GM20431 (cell line): Measurements from ENCODE around the gene KCNQ5.
"Not testable (repeated sequence)": the region's sequence is repeated elsewhere in the genome, so short reads cannot be mapped to it uniquely, and the experiment has no call there.

Experiments
- in situ Hi-C: fragments of 300-500 bp; cut with MseI, MboI; formaldehyde crosslinking; loops from one replicate; pipeline ENCODE4 v1.15.0; 2020; ENCODE audit warnings: low sequenced_read_pairs; ENCODE audit not compliant: unreplicated experiment

The KCNQ5 gene

GRCh38 chr6:72967329-72967728, 345.5 kb downstream of the KCNQ5 start:
- in situ Hi-C loops = no loop called here

GRCh38 chr6:72968704-72969103, 346.8 kb downstream of the KCNQ5 start:
- in situ Hi-C loops = no loop called here

- in situ Hi-C loops = no loop called here
Observed at GRCh38 chr6:72969666-72970065, 347.8 kb downstream of the KCNQ5 start.

- in situ Hi-C loops = no loop called here
Observed at GRCh38 chr6:72972579-72972978, 350.7 kb downstream of the KCNQ5 start.

DNA sequence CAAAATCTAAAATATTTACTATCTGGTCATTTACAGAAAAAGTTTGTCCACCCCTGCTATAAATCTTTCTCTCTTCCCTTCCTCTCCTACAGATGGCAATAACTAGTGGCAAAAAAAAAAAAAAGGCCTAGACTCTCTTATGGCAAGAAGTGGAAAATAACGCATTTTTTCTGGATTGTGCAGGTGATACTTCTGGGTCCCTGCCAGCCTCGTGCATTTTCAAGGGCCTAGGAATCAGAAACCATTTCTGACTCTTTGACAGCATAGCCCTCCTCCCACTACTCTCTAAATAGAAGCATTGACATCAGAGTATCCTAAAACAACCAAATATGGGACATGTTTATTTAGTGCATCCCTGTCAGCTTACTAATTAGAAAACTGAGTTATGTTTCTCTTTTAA, 352.4 kb downstream of the KCNQ5 start:
- in situ Hi-C loops = no loop called here

DNA sequence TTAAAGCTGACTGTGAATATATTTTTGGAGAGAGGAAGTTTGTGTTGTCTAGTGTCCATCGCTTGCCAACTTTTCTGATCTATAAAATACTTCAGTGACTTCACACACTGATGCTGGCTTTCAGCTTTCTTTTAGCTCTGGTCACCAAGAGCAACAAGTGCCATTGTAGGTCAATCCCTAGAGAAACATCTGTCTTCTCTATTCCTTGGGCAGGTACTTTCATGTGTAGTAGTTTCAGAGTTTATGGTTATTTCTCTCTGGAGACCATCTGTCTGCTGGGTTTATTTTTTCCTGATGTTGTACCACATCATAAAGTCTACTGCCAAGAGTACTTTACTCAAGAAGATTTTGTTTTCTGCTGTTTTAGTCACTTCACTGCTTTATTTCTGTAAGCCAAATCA, 353.5 kb downstream of the KCNQ5 start:
- in situ Hi-C loops = no loop called here

DNA sequence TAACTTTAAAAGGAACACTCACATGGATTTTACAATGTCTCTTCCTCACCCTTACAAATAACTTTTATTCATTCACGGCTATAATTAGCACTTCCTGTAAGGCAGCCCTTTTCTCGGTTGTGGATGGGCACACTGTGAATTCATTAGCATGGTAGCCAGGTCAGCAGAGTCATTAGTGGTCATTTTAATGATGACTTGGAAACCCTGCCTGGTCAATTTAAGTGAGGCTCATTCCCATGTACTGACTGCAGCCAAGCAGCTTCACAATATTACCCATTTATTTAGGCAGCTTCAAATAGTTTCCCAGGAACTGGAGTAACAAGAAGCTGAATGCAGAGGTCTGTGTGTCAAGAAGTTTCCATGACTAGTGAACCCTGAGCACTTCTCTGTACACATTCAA, 354.6 kb downstream of the KCNQ5 start:
- in situ Hi-C loops = no loop called here

GRCh38 chr6:72977114-72977513, 355.2 kb downstream of the KCNQ5 start:
- in situ Hi-C loops = no loop called here

- in situ Hi-C loops = not testable (repeated sequence)
Observed at GRCh38 chr6:72978808-72979207, 356.9 kb downstream of the KCNQ5 start.

DNA sequence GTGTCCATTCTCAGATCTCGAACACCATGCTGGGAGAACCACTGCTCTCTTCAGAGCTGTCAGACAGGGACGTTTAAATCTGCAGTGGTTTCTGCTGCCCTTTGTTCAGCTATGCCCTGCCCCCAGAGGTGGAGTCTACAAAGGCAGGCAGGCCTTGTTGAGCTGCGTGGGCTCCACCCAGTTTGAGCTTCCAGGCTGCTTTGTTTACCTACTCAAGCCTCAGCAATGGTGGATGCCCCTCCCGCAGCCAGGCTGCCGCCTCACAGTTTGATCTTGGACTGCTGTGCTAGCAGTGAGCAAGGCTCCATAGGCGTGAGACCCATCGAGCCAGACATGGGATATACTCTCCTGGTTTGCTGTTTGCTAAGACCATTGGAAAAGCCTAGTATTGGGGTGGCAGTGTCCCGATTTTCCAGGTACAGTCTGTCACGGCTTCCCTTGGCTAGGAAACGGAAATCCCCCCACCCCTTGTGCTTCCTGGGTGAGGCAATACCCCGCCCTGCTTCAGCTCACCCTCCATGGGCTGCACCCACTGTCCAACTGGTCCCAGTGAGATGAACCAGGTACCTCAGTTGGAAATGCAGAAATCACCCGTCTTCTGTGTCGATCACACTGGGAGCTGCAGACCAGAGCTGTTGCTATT, 362.4 kb downstream of the KCNQ5 start:
- in situ Hi-C loops = not testable (repeated sequence)

DNA sequence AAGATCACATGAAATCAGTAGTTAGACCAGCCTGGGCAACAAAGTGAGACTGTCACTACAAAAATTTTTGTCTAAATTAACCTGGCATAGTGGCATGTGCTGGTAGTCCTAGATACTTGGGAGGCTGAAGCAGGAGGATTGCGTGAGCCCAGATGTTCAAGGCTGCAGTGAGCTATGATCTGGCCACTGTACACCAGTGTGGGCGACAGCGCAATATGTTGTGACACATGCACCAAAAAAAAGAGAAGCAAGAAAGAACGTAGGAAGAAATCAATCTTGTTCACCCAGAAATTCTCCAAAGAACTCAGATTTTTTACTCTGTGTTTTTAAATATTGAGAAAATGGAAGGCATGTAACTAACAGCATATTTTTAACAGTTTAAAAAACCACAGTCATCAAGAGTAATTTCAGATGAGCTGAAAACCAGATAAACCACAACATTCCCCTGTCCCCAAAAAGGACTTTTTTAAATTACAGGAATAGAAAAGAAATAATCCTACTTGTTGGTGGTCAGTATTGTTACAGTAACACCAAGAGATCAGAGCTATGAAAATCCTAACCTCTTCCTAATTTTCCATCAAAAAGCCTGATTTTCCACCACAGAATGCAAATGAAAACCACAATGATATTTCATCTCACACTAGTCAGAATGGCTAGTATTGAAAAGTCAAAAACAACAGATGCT, 363.3 kb downstream of the KCNQ5 start:
- in situ Hi-C loops = no loop called here

- in situ Hi-C loops = no loop called here
Observed at GRCh38 chr6:72987301-72987700, 365.4 kb downstream of the KCNQ5 start.

DNA sequence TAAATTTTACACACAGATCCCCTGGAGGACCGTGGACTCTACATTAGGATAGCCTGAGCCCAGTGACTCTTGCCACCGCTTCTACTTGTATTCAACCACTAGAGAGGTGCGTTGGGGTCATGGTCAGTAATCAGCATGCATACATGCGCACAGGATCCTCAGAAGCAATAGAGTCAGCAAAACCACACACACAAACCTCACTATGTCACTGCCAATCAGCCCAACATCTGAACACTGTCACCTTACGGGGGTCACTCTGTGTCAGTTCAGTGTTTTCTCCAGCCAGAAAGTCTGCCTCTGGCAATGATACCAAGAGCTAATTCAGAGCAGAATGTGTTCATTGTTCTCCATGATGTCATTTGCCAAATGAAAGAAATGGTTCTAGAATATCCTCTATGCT, 378.1 kb downstream of the KCNQ5 start:
- in situ Hi-C loops = no loop called here

DNA sequence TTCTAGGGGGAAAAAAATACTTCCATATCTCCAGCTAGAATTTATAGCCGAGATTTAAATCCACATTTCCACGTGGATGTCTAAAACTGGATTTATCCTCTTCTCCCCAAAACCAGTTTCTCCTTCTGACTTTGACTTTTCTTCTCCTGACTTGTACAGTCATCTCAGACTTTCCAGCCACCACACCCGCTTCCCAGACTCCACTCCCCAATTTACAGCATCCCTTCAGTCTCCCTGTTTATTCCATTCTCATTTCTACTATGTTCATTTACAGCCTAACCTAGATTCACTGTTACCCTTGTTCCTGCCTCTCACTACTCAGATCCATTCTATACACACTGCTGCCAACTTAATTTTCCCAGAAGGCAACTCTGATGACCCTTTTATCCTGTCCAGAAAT, 378.6 kb downstream of the KCNQ5 start:
- in situ Hi-C loops = no loop called here

DNA sequence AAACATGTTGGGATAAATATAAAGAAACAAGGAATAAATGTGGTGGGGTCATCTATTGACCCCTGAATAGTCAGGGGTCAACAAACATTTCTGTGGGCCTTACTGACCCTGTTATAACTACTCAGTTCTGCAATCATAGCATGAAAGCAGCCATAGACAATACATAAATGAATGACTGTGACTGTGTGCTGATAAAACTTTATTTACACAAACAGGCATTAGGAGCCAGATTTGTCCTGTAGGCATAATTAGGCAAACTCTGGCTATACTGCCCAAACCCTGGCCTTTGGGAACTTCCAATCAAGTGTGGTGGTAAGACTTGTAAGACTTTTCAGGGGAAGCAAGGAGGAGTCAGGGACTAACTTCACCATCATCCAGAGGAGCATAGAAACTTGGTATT, 380.7 kb downstream of the KCNQ5 start:
- in situ Hi-C loops = no loop called here

DNA sequence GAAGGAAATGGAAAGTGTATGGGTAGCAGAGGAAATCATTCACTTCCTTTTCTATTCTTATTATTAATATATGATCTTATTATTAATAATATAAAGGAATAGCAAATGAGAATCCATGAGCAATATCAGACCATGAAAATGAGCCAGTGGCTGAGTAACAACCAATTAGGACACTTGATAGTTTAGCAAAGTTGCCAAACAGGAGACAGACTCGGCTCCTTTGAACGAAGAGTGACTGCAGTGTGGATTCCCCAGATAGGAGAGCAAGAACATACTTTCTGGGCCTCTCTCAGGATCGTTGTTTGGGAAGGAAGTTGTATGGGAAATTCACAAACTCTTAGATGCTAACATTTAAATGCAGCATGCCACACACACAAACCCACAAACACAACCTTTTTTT, 381.4 kb downstream of the KCNQ5 start:
- in situ Hi-C loops = no loop called here

GRCh38 chr6:73004231-73004630, 382.4 kb downstream of the KCNQ5 start:
- in situ Hi-C loops = no loop called here

GRCh38 chr6:73004861-73005260, 383.0 kb downstream of the KCNQ5 start:
- in situ Hi-C loops = no loop called here

GRCh38 chr6:73006146-73006545, 384.3 kb downstream of the KCNQ5 start:
- in situ Hi-C loops = no loop called here

DNA sequence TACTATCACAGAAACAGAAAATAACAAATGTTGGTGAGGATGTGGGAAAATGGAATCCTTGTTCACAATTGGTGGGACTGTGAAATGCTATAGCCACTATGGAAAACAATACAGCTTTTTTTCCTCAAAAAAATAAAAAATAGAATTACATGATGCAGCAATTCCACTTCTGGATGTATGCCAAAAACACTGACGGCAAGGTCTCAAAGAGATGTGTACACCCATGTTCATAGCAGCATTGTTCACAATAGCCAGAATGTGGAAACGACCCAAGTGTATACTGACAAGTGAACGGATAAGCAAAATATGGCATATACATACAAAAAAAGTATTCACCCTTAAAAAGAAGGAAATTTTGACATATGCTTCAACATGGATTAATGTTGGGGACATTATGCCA, 390.1 kb downstream of the KCNQ5 start:
- in situ Hi-C loops = no loop called here

GRCh38 chr6:73017476-73017875, 395.6 kb downstream of the KCNQ5 start:
- in situ Hi-C loops = no loop called here

DNA sequence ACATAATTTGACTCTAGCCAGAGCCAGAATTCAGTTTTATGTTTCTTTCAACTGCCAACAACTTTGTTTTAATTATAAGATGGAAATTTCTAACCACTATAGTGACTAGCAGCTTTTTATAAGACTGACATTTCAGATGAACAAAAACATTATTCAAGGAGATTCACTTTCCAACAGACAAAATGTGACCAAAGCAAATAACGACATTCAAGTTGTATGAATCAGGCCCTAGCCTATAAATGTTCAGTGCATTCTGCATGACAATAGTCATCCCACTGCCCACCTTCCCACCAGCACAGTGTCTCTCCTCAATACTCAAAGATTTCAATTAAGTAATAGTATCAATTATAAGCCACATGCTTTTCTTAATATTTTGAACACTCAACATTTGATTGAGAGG, 402.7 kb downstream of the KCNQ5 start:
- in situ Hi-C loops = no loop called here
